Adrenal gland (tissue), 5 donors: ENCODE results near the gene RGS6.

Source experiments
- CTCF ChIP-seq, 6 experiments: fragments of 450-650 bp in 4 of 6; fragments of 200-600 bp in 2 of 6; sonication (generic) in 1 of 6; IDR thresholded peaks; 1 replicate in 5 of 6; 2 replicates in 1 of 6; pipeline versions ENCODE4 v1.5.1 to v1.8.0; 2016 to 2021; ENCODE audit warnings: antibody characterized with exemption in 6 of 6, mild to moderate bottlenecking in 2 of 6, moderate library complexity in 1 of 6
- POLR2A ChIP-seq, 2 donors: fragments of 450-650 bp; IDR thresholded peaks; one replicate each; pipeline ENCODE4 v1.6.1; 2017; ENCODE audit warnings: antibody characterized with exemption in 2 of 2, mild to moderate bottlenecking in 2 of 2, moderate library complexity in 1 of 2
- donor health status: DM: no; HTN: no; CAD: no.

- no peak for TF ChIP-seq POLR2A (IDR thresholded peaks at IDR 0.05)
- no peak for TF ChIP-seq CTCF (IDR thresholded peaks at IDR 0.05)
These were observed 330.5 kb downstream of the RGS6 start for GRCh38 chr14:72262771-72263170.
